GM06990 (cell line): ENCODE results near the gene VGF.
A peak's percentile ranks its signal among the peaks of the same experiment; 100 is the strongest.

Source experiments
- DNase-seq: peaks from one replicate; pipeline ENCODE4 v3.0.0-alpha.2; 2011; ENCODE audit not compliant: insufficient read length; ENCODE audit errors: extremely low read depth
- H3K27me3 ChIP-seq: replicated peaks from 2 replicates; pipeline ENCODE4 v1.6.0; 2011; ENCODE audit warnings: low read length; ENCODE audit not compliant: control insufficient read depth, insufficient read depth
- H3K36me3 ChIP-seq: 2 replicates; pipeline ENCODE4 v1.5.1; 2011; ENCODE audit warnings: low read length; ENCODE audit not compliant: control insufficient read depth, insufficient read depth
- H3K4me3 ChIP-seq: replicated peaks from 2 replicates; pipeline ENCODE4 v1.5.1; 2011; ENCODE audit warnings: low read depth, mild to moderate bottlenecking, control low read depth, low read length
- CTCF ChIP-seq: IDR thresholded peaks from 2 replicates; pipeline ENCODE4 v1.5.1; 2011; ENCODE audit warnings: low read length, control low read depth, mild to moderate bottlenecking, inconsistent platforms; ENCODE audit not compliant: insufficient read depth, poor library complexity, severe bottlenecking

VGF gene

GRCh38 chr7:101179713-101180112, 14.3 kb upstream of the VGF start:
- Histone ChIP-seq H3K27me3 (peaks cover 1% of the 10 kb centered on the region; the same call in 1 of the 2 replicates), H3K36me3 (no peaks in the 10 kb centered on the region), H3K4me3 (no peak overlapping the region)
- no peak for TF ChIP-seq CTCF
- no peak for DNase-seq

- no peak overlapping the region for H3K4me3 ChIP-seq
- no peak for TF ChIP-seq CTCF
- H3K36me3 ChIP-seq, result no peaks in the 10 kb centered on the region
- peaks cover 1% of the 10 kb centered on the region; the same call in 1 of the 2 replicates for H3K27me3 ChIP-seq
- DNase-seq, result no peak
These were observed 13.7 kb upstream of the VGF start for GRCh38 chr7:101179117-101179516.

GRCh38 chr7:101177644-101178043, 12.3 kb upstream of the VGF start:
- H3K27me3 ChIP-seq, result peaks cover 1% of the 10 kb centered on the region; the same call in 1 of the 2 replicates
- H3K4me3 ChIP-seq, result no peak overlapping the region
- no peak for TF ChIP-seq CTCF
- no peaks in the 10 kb centered on the region for H3K36me3 ChIP-seq
- DNase-seq, result no peak

- H3K4me3 ChIP-seq, result no peak overlapping the region
- DNase-seq, result no peak
- peaks cover 3% of the 10 kb centered on the region; the same call in 1 of the 2 replicates for H3K27me3 ChIP-seq
- no peak for TF ChIP-seq CTCF
- H3K36me3 ChIP-seq, result no peaks in the 10 kb centered on the region
These were observed 10.3 kb upstream of the VGF start for GRCh38 chr7:101175664-101176063.

GRCh38 chr7:101174322-101174854, 9.0 kb upstream of the VGF start:
- Histone ChIP-seq H3K27me3 (peaks cover 3% of the 10 kb centered on the region), H3K36me3 (no peaks in the 10 kb centered on the region), H3K4me3 (no peak overlapping the region)
- TF ChIP-seq CTCF, result no peak
- DNase-seq, result no peak

GRCh38 chr7:101173752-101174244, 8.4 kb upstream of the VGF start:
- Histone ChIP-seq H3K4me3 (no peak overlapping the region), H3K27me3 (peaks cover 3% of the 10 kb centered on the region), H3K36me3 (no peaks in the 10 kb centered on the region)
- TF ChIP-seq CTCF, result no peak
- peak; percentile 88 for DNase-seq
